Mucosa of rectum (tissue), 2 donors: ENCODE results near the gene USP10.

Experiments used
- H3K27ac ChIP-seq, 2 donors: one replicate each; pipeline ENCODE4 v1.7.0; 2013; ENCODE audit warnings: inconsistent platforms in 2 of 2, low read depth in 2 of 2, low read length in 2 of 2
- H3K27me3 ChIP-seq, 2 donors: one replicate each; pipeline ENCODE4 v1.7.0; 2013; ENCODE audit warnings: low read length in 2 of 2; ENCODE audit not compliant: control insufficient read depth in 2 of 2, insufficient read depth in 2 of 2
- H3K36me3 ChIP-seq, 2 donors: one replicate each; pipeline ENCODE4 v1.7.0; 2013; ENCODE audit warnings: low read length in 2 of 2; ENCODE audit not compliant: control insufficient read depth in 2 of 2, insufficient read depth in 2 of 2
- H3K4me1 ChIP-seq, 2 donors: one replicate each; pipeline ENCODE4 v1.7.0; 2013; ENCODE audit warnings: low read length in 2 of 2, mild to moderate bottlenecking in 1 of 2; ENCODE audit not compliant: control insufficient read depth in 2 of 2, insufficient read depth in 2 of 2
- H3K4me3 ChIP-seq, 2 donors: one replicate each; pipeline ENCODE4 v1.7.0; 2013; ENCODE audit warnings: low read length in 2 of 2
- H3K9ac ChIP-seq, 2 donors: one replicate each; pipeline ENCODE4 v1.7.0; 2013; ENCODE audit warnings: low read length in 2 of 2, low read depth in 1 of 2, mild to moderate bottlenecking in 1 of 2
- H3K9me3 ChIP-seq, 2 donors: one replicate each; pipeline ENCODE4 v1.7.0; 2013; ENCODE audit warnings: low read length in 2 of 2; ENCODE audit not compliant: control insufficient read depth in 2 of 2
- donor health status: healthy.
- donor health status: Normal muscosa, but diverticular disease.

Gene USP10

DNA sequence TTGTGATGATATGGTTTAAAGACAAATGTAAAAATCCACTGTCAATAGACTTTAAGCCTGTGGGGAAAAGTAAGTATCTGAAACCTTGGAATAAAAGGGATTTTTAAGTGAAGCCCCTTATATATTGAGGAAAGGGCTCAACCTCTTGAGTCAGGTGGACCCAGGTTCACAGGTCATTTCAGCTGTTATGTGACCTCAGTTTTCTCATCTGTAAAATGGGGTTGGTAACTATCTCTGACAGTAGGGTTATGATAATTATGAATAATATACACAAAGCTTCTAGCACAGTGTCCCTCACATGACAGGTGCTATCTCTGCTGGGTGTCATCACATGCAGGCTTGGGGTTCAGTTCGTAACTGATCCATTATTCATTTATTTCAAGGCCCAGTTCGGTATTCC, 57.0 kb downstream of the USP10 start:
- Histone ChIP-seq H3K36me3 (peaks cover 16 to 21% of the 10 kb centered on the region in 2 donors), H3K27me3 (no peaks in the 10 kb centered on the region), H3K27ac (no peak overlapping the region), H3K9ac (no peak overlapping the region), H3K4me3 (no peak overlapping the region), H3K4me1 (peaks cover 0 to 7% of the 10 kb centered on the region in 2 donors), H3K9me3 (no peaks in the 10 kb centered on the region)

DNA sequence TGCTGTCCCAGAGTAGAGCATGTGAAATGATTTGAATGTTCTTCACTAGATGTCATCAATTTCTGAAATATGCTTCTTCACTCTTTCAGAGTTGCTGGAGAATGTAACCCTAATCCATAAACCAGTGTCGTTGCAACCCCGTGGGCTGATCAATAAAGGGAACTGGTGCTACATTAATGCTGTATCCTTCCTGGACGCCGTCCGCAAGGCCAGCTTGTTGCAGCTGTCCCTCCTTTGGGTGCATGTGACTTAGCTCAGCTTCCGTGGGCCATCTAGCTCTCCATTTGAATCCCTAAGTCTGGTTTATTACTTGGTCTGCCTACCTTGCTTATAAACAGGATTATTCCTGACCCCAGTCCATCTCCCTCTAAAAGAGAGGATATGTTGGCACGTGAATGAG, 58.8 kb downstream of the USP10 start:
- Histone ChIP-seq H3K36me3 (peaks cover 28 to 32% of the 10 kb centered on the region in 2 donors), H3K9ac (no peak overlapping the region), H3K4me3 (no peak overlapping the region), H3K27ac (peak overlapping the region; percentile 2 to 61), H3K4me1 (peaks cover 0 to 7% of the 10 kb centered on the region in 2 donors), H3K9me3 (no peaks in the 10 kb centered on the region), H3K27me3 (no peaks in the 10 kb centered on the region)

DNA sequence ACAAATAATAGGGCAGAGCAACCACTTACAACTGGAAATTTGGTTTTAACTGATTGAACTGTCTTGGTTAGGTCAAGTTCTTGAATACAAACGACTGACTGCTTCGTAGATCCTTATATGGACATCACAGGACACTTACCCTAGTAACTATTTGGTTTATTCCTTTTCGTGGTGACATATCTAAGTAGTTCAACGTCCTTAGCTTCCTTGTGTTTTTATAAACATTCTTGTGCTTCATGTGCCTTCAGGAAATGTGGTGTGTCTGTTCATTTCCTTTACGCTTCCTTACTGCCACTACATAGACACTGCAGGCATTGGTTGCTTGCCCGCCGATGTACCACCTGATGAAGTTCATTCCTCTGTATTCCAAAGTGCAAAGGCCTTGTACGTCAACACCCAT, 59.3 kb downstream of the USP10 start:
- H3K9me3 ChIP-seq: no peaks in the 10 kb centered on the region
- H3K27me3 ChIP-seq: no peaks in the 10 kb centered on the region
- H3K4me3 ChIP-seq: no peak overlapping the region
- peaks cover 0 to 2% of the 10 kb centered on the region in 2 donors for H3K4me1 ChIP-seq
- no peak overlapping the region for H3K9ac ChIP-seq
- H3K36me3 ChIP-seq: peaks cover 31 to 36% of the 10 kb centered on the region in 2 donors
- H3K27ac ChIP-seq: peak overlapping the region; percentile 19 to 61

GRCh38 chr16:84759906-84760305, 60.1 kb downstream of the USP10 start:
- Histone ChIP-seq H3K4me3 (no peak overlapping the region), H3K9ac (no peak overlapping the region), H3K27me3 (no peaks in the 10 kb centered on the region), H3K4me1 (no peaks in the 10 kb centered on the region), H3K36me3 (peaks cover 35 to 41% of the 10 kb centered on the region in 2 donors), H3K9me3 (no peaks in the 10 kb centered on the region), H3K27ac (no peak overlapping the region)

GRCh38 chr16:84761448-84762368, 61.9 kb downstream of the USP10 start:
- Histone ChIP-seq H3K9ac (no peak overlapping the region), H3K4me1 (no peaks in the 10 kb centered on the region), H3K4me3 (no peak overlapping the region), H3K27me3 (no peaks in the 10 kb centered on the region), H3K27ac (no peak overlapping the region), H3K9me3 (no peaks in the 10 kb centered on the region), H3K36me3 (peaks cover 43 to 50% of the 10 kb centered on the region in 2 donors)

DNA sequence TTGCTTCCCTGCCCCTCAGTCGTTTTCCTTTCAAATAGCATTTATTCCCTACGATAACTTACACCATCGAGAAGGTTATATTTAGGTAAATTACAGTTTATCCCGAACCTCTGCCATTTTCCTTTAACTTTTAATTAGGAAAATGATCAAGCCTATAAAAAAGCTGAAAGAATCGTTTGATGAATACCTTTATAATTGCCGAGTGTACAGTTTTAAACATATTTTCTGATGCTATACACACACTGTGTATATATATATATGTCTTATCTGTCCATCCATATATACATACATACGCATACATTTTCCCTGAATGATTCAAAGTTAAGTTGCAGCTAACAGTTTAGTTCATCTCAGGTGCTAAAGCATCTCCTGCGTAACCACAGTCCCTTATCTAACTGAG, 63.4 kb downstream of the USP10 start:
- no peak overlapping the region for H3K9ac ChIP-seq
- H3K27me3 ChIP-seq: no peaks in the 10 kb centered on the region
- H3K4me3 ChIP-seq: no peak overlapping the region
- H3K36me3 ChIP-seq: peaks cover 52 to 59% of the 10 kb centered on the region in 2 donors
- H3K4me1 ChIP-seq: no peaks in the 10 kb centered on the region
- H3K27ac ChIP-seq: no peak overlapping the region
- no peaks in the 10 kb centered on the region for H3K9me3 ChIP-seq

DNA sequence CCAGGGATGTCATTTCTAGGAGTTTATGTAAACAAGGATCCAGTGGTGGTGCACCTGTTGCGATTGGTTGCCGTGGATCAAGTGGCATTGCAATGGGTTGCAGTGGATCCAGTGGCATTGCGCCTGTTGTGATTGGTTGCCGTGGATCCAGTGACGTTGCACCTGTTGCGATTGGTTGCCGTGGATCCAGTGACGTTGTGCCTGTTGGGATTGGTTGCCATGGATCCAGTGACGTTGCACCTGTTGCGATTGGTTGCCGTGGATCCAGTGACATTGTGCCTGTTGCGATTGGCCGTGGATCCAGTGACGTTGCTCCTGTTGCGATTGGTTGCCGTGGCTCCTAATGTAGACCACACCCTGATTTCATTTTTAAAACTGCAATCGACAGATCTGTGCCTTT, 63.8 kb downstream of the USP10 start:
- H3K9me3 ChIP-seq: no peaks in the 10 kb centered on the region
- H3K9ac ChIP-seq: no peak overlapping the region
- no peak overlapping the region for H3K27ac ChIP-seq
- H3K36me3 ChIP-seq: peaks cover 56 to 62% of the 10 kb centered on the region in 2 donors
- H3K4me1 ChIP-seq: no peaks in the 10 kb centered on the region
- H3K4me3 ChIP-seq: no peak overlapping the region
- H3K27me3 ChIP-seq: no peaks in the 10 kb centered on the region

GRCh38 chr16:84764970-84765369, 65.2 kb downstream of the USP10 start:
- Histone ChIP-seq H3K4me3 (no peak overlapping the region), H3K27me3 (no peaks in the 10 kb centered on the region), H3K27ac (no peak overlapping the region), H3K9me3 (no peaks in the 10 kb centered on the region), H3K9ac (no peak overlapping the region), H3K36me3 (peaks cover 57 to 74% of the 10 kb centered on the region in 2 donors), H3K4me1 (no peaks in the 10 kb centered on the region)

- H3K4me1 ChIP-seq: no peaks in the 10 kb centered on the region
- H3K36me3 ChIP-seq: peaks cover 54 to 72% of the 10 kb centered on the region in 2 donors
- no peaks in the 10 kb centered on the region for H3K9me3 ChIP-seq
- H3K9ac ChIP-seq: no peak overlapping the region
- H3K4me3 ChIP-seq: no peak overlapping the region
- no peaks in the 10 kb centered on the region for H3K27me3 ChIP-seq
- no peak overlapping the region for H3K27ac ChIP-seq
Observed at GRCh38 chr16:84765616-84766580, 66.1 kb downstream of the USP10 start.
